Activated T-helper 1 cell treated with anti-CD3 and anti-CD28 coated beads, Interleukin-2, amount 50 U/mL, for 16 hours (primary cell): ENCODE measurements around the gene SIK3.

Source experiments
- DNase-seq, 2 donors: peaks; one replicate each; pipeline ENCODE4 v3.0.0-alpha.2; 2020; ENCODE audit warnings: low read depth in 1 of 2, low spot score in 1 of 2

SIK3 gene

GRCh38 chr11:116829525-116830183, 268.6 kb downstream of the SIK3 start, which contains the start of gene APOC3:
TSS of gene APOC3 (plus strand) at chr11:116829907. CDS start at chr11:116830583, 676 bp downstream.
- DNase-seq, result no peak

- DNase-seq, result no peak
Measured at GRCh38 chr11:116828632-116829524, 269.4 kb downstream of the SIK3 start.

- no peak for DNase-seq
Measured at GRCh38 chr11:116827461-116827860, 270.8 kb downstream of the SIK3 start.

GRCh38 chr11:116826751-116827431, 271.3 kb downstream of the SIK3 start:
- no peak for DNase-seq

GRCh38 chr11:116825854-116826750, 272.1 kb downstream of the SIK3 start:
- no peak for DNase-seq

GRCh38 chr11:116825434-116825833, 272.8 kb downstream of the SIK3 start:
- DNase-seq, result no peak

GRCh38 chr11:116823031-116823843, 275.0 kb downstream of the SIK3 start, which contains the start of gene APOA4:
TSS of gene APOA4 (minus strand) at chr11:116823304. CDS start at chr11:116823191, 113 bp downstream.
- no peak for DNase-seq

GRCh38 chr11:116822575-116822974, 275.7 kb downstream of the SIK3 start:
- no peak for DNase-seq

GRCh38 chr11:116821050-116821918, 276.9 kb downstream of the SIK3 start:
- no peak for DNase-seq

GRCh38 chr11:116819049-116819448, 279.2 kb downstream of the SIK3 start:
- no peak for DNase-seq

GRCh38 chr11:116814502-116814901, 283.7 kb downstream of the SIK3 start:
- DNase-seq, result no peak

GRCh38 chr11:116813781-116814471, 284.3 kb downstream of the SIK3 start:
- no peak for DNase-seq

- DNase-seq, result no peak
Measured at GRCh38 chr11:116813170-116813569, 285.1 kb downstream of the SIK3 start.

GRCh38 chr11:116812109-116812508, 286.1 kb downstream of the SIK3 start:
- no peak for DNase-seq

- no peak for DNase-seq
Measured at GRCh38 chr11:116811194-116811593, 287.0 kb downstream of the SIK3 start.

- no peak for DNase-seq
Measured at GRCh38 chr11:116808262-116809175, 289.7 kb downstream of the SIK3 start.

GRCh38 chr11:116807601-116808261, 290.5 kb downstream of the SIK3 start:
- DNase-seq, result no peak
